ENCODE measurements around the gene ICAM5. TPM values are rescaled to one million over a fixed set of nuclear protein-coding genes. Genes with fewer than 3 reads are reported as not detected.

The ICAM5 gene
- total and polyA plus RNA-seq, 9 of the 15 experiments (the other 6 are each of a cell fraction or from before 2014, with no cell fraction given): 0.10 to 114 (median 13.7) TPM

DNA sequence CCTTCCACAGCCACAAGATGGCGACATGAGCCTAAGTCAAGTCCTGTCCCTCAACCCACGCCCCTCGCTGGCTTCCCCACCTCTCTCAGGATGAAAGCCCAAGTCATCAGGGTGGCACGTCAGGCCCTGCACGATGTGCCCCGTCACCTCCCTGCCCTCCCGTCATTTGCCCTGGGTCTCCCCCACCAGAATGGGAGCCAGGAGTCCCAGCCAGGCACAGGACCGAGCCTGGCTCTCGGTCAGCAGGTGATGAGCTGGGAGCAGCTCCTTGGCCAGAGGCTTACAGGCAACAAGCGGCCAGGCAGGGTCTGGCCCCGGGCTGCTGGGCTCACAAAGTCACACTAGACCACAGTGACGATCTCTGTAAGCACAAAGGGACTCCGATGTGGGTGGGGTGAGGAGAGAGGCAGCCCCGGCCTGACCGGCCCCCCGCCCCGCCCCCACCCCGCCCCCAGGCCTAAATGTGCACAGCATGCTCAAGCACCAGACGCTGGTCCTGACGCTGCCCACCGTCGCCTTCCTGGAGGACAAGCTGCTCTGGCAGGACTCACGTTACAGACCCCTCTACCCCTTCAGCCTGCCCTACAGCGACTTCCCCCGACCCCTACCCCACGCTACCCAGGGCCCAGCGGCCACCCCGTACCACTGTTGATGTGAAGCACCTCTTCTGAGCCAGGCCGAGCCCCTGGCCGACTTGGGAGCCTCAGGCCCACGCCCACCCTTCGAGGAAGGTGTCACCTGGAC lies 30.4 kb upstream of the ICAM5 start (continued):
- TF ChIP-seq ZNF146 (CRISPR knock-in tag; IDR thresholded peaks at IDR 0.05; ENCODE audit: unreplicated experiment): no peak
- no peak for TF ChIP-seq NRF1 (conservative IDR thresholded peaks at IDR 0.05 in 1 of 2, IDR thresholded peaks at IDR 0.05 in 1 of 2)
- TF ChIP-seq TCF7L2 (IDR thresholded peaks at IDR 0.05; ENCODE audit: low read depth, low read length): no peak
- no peak for TF ChIP-seq PHF20 (IDR thresholded peaks at IDR 0.05; ENCODE audit: partially characterized antibody)
- no peak for TF ChIP-seq SPI1 (IDR thresholded peaks at IDR 0.05; ENCODE audit: borderline replicate concordance, low read depth, low read length)
- TF ChIP-seq, protein P1, sequence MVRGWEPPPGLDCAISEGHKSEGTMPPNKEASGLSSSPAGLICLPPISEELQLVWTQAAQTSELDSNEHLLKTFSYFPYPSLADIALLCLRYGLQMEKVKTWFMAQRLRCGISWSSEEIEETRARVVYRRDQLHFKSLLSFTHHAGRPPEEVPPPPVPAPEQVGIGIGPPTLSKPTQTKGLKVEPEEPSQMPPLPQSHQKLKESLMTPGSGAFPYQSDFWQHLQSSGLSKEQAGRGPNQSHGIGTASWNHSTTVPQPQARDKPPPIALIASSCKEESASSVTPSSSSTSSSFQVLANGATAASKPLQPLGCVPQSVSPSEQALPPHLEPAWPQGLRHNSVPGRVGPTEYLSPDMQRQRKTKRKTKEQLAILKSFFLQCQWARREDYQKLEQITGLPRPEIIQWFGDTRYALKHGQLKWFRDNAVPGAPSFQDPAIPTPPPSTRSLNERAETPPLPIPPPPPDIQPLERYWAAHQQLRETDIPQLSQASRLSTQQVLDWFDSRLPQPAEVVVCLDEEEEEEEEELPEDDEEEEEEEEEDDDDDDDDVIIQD (CRISPR knock-in tag; IDR thresholded peaks at IDR 0.05): no peak
- TF ChIP-seq HNRNPL (IDR thresholded peaks at IDR 0.05; ENCODE audit: low read depth, low read length): no peak
- TF ChIP-seq, protein P2, sequence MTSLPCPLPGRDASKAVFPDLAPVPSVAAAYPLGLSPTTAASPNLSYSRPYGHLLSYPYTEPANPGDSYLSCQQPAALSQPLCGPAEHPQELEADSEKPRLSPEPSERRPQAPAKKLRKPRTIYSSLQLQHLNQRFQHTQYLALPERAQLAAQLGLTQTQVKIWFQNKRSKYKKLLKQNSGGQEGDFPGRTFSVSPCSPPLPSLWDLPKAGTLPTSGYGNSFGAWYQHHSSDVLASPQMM (CRISPR knock-in tag; IDR thresholded peaks at IDR 0.05): no peak
- no peak for TF ChIP-seq ZNF354B (CRISPR knock-in tag; IDR thresholded peaks at IDR 0.05)
- TF ChIP-seq, protein P3, sequence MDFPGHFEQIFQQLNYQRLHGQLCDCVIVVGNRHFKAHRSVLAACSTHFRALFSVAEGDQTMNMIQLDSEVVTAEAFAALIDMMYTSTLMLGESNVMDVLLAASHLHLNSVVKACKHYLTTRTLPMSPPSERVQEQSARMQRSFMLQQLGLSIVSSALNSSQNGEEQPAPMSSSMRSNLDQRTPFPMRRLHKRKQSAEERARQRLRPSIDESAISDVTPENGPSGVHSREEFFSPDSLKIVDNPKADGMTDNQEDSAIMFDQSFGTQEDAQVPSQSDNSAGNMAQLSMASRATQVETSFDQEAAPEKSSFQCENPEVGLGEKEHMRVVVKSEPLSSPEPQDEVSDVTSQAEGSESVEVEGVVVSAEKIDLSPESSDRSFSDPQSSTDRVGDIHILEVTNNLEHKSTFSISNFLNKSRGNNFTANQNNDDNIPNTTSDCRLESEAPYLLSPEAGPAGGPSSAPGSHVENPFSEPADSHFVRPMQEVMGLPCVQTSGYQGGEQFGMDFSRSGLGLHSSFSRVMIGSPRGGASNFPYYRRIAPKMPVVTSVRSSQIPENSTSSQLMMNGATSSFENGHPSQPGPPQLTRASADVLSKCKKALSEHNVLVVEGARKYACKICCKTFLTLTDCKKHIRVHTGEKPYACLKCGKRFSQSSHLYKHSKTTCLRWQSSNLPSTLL (IDR thresholded peaks at IDR 0.05): no peak
- TF ChIP-seq MCM5 (IDR thresholded peaks at IDR 0.05; ENCODE audit: low read depth): no peak
- no peak for TF ChIP-seq HLTF (IDR thresholded peaks at IDR 0.05)
- no peak for TF ChIP-seq BHLHE40 (IDR thresholded peaks at IDR 0.05; ENCODE audit: low read length)
- no peak for TF ChIP-seq KLF13 (tag; IDR thresholded peaks at IDR 0.05; ENCODE audit: borderline replicate concordance, low read depth)
- no peak for TF ChIP-seq ZFP1 (CRISPR knock-in tag; IDR thresholded peaks at IDR 0.05)
- no peak for TF ChIP-seq PHB2 (IDR thresholded peaks at IDR 0.05; ENCODE audit: low read depth)
- peak; percentile 66 for TF ChIP-seq POLR2G (IDR thresholded peaks at IDR 0.05; ENCODE audit: low read depth, low read length)
- TF ChIP-seq PYGO2 (tag; IDR thresholded peaks at IDR 0.05): no peak
- TF ChIP-seq, protein P4, sequence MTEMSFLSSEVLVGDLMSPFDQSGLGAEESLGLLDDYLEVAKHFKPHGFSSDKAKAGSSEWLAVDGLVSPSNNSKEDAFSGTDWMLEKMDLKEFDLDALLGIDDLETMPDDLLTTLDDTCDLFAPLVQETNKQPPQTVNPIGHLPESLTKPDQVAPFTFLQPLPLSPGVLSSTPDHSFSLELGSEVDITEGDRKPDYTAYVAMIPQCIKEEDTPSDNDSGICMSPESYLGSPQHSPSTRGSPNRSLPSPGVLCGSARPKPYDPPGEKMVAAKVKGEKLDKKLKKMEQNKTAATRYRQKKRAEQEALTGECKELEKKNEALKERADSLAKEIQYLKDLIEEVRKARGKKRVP (CRISPR knock-in tag; IDR thresholded peaks at IDR 0.05): no peak
- no peak for TF ChIP-seq ZFP30 (CRISPR knock-in tag; IDR thresholded peaks at IDR 0.05; ENCODE audit: borderline replicate concordance)
- no peak for TF ChIP-seq HDAC3 (IDR thresholded peaks at IDR 0.05; ENCODE audit: borderline replicate concordance, partially characterized antibody)
- no peak for TF ChIP-seq DDX20 (tag; IDR thresholded peaks at IDR 0.05; ENCODE audit: low read depth)
- no peak for TF ChIP-seq NCOA1 (IDR thresholded peaks at IDR 0.05; ENCODE audit: low read depth)
- TF ChIP-seq HOXB6 (CRISPR knock-in tag; IDR thresholded peaks at IDR 0.05; ENCODE audit: borderline replicate concordance): no peak
- no peak for TF ChIP-seq HCFC1 (IDR thresholded peaks at IDR 0.05; ENCODE audit: low read depth, low read length)

All from K562 (cell line).